Measurements from ENCODE around the gene BROX.

- TF ChIP-seq EGR1 (IDR thresholded peaks at IDR 0.05; ENCODE audit: borderline replicate concordance in 1 of 2, low read depth in 2 of 2, low read length in 2 of 2) = no peak
- TF ChIP-seq, protein P1, sequence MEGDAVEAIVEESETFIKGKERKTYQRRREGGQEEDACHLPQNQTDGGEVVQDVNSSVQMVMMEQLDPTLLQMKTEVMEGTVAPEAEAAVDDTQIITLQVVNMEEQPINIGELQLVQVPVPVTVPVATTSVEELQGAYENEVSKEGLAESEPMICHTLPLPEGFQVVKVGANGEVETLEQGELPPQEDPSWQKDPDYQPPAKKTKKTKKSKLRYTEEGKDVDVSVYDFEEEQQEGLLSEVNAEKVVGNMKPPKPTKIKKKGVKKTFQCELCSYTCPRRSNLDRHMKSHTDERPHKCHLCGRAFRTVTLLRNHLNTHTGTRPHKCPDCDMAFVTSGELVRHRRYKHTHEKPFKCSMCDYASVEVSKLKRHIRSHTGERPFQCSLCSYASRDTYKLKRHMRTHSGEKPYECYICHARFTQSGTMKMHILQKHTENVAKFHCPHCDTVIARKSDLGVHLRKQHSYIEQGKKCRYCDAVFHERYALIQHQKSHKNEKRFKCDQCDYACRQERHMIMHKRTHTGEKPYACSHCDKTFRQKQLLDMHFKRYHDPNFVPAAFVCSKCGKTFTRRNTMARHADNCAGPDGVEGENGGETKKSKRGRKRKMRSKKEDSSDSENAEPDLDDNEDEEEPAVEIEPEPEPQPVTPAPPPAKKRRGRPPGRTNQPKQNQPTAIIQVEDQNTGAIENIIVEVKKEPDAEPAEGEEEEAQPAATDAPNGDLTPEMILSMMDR (IDR thresholded peaks at IDR 0.05 in 2 of 3, conservative IDR thresholded peaks at IDR 0.05 in 1 of 3; ENCODE audit: control insufficient read depth in 2 of 3, extremely low read depth in 1 of 3, insufficient read depth in 1 of 3, low read depth in 3 of 3, low read length in 3 of 3) = no peak
- no peak for TF ChIP-seq BCLAF1 (IDR thresholded peaks at IDR 0.05)
Observed at GRCh38 chr1:222697203-222697602, 15.2 kb upstream of the BROX start.
